GM12873 (cell line): ENCODE data around the gene PKMYT1.

ENCODE experiments used
- CTCF ChIP-seq: IDR thresholded peaks from 2 replicates; pipeline ENCODE4 v1.5.1; 2012; ENCODE audit warnings: low read depth, mild to moderate bottlenecking, moderate library complexity, low read length, control low read depth; ENCODE audit not compliant: insufficient read depth; ENCODE audit errors: missing control alignments

PKMYT1 gene

GRCh38 chr16:2980227-2981176, at the start of gene PKMYT1:
Gene PKMYT1 (minus strand): TSS chr16:2980446. CDS start chr16:2979657, 789 bp downstream.
- TF ChIP-seq CTCF, result no peak

GRCh38 chr16:3029491-3030221, 49.4 kb upstream of the PKMYT1 start:
- no peak for TF ChIP-seq CTCF

GRCh38 chr16:3028716-3029319, 48.6 kb upstream of the PKMYT1 start:
- no peak for TF ChIP-seq CTCF

GRCh38 chr16:3027983-3028715, 47.9 kb upstream of the PKMYT1 start:
- TF ChIP-seq CTCF, result peak; percentile 86

- TF ChIP-seq CTCF, result no peak
Measured at GRCh38 chr16:3027489-3027795, 47.2 kb upstream of the PKMYT1 start.

- TF ChIP-seq CTCF, result no peak
Measured at GRCh38 chr16:3026609-3027488, 46.6 kb upstream of the PKMYT1 start.
